HG03196 (cell line): ENCODE data around the gene CASP2.
"Not testable (repeated sequence)": the region's sequence is repeated elsewhere in the genome, so short reads cannot be mapped to it uniquely, and the experiment has no call there.

Source experiments
- ATAC-seq: cut with Tn5 transposase; IDR thresholded peaks from one replicate; pipeline ENCODE4 v1.9.1; 2021; ENCODE audit not compliant: unreplicated experiment

The CASP2 gene

GRCh38 chr7:143264196-143264568 is 24.0 kb upstream of the CASP2 start:
- not testable (repeated sequence) for ATAC-seq

GRCh38 chr7:143265017-143265693 is 23.0 kb upstream of the CASP2 start:
- no peak for ATAC-seq

- no peak for ATAC-seq
These were observed 18.9 kb upstream of the CASP2 start for GRCh38 chr7:143269251-143269650.

GRCh38 chr7:143271240-143271639 is 16.9 kb upstream of the CASP2 start:
- ATAC-seq: no peak

- ATAC-seq: no peak
These were observed 15.3 kb upstream of the CASP2 start for GRCh38 chr7:143272871-143273270.

- no peak for ATAC-seq
These were observed 8.7 kb upstream of the CASP2 start for GRCh38 chr7:143279186-143280098.

- ATAC-seq: no peak
These were observed 8.0 kb upstream of the CASP2 start for GRCh38 chr7:143280160-143280559.

GRCh38 chr7:143280566-143280965 is 7.6 kb upstream of the CASP2 start:
- ATAC-seq: no peak

- no peak for ATAC-seq
These were observed 6.6 kb upstream of the CASP2 start for GRCh38 chr7:143281529-143281928.

- no peak for ATAC-seq
These were observed 6.0 kb upstream of the CASP2 start for GRCh38 chr7:143282124-143282523.

GRCh38 chr7:143283381-143283780 is 4.8 kb upstream of the CASP2 start:
- no peak for ATAC-seq

GRCh38 chr7:143284591-143285469 is 3.3 kb upstream of the CASP2 start, which contains the start of gene TMEM139:
Gene TMEM139, plus strand, starts transcription at chr7:143284958. Its CDS starts 1,000 bp downstream, at chr7:143285958.
- no peak for ATAC-seq

GRCh38 chr7:143285470-143285778 is 2.7 kb upstream of the CASP2 start:
- ATAC-seq: no peak

GRCh38 chr7:143285806-143286521 is 2.2 kb upstream of the CASP2 start:
- no peak for ATAC-seq

GRCh38 chr7:143286522-143286890 is 1.6 kb upstream of the CASP2 start:
- ATAC-seq: no peak

- no peak for ATAC-seq
These were observed 714 bp upstream of the CASP2 start for GRCh38 chr7:143287339-143287934.

- ATAC-seq: no peak
These were observed 685 bp downstream of the CASP2 start for GRCh38 chr7:143288836-143289235.

- ATAC-seq: no peak
These were observed 1.3 kb downstream of the CASP2 start for GRCh38 chr7:143289421-143289820.

GRCh38 chr7:143289888-143290287 is 1.7 kb downstream of the CASP2 start:
- not testable (repeated sequence) for ATAC-seq

- ATAC-seq: no peak
These were observed 2.1 kb downstream of the CASP2 start for GRCh38 chr7:143290293-143290692.
